Femur (tissue), 1 donor: ENCODE results near the gene NOP9.

Experiments used
- DNase-seq: peaks from one replicate; pipeline ENCODE4 v3.0.0-alpha.2; 2017

The NOP9 gene

DNA sequence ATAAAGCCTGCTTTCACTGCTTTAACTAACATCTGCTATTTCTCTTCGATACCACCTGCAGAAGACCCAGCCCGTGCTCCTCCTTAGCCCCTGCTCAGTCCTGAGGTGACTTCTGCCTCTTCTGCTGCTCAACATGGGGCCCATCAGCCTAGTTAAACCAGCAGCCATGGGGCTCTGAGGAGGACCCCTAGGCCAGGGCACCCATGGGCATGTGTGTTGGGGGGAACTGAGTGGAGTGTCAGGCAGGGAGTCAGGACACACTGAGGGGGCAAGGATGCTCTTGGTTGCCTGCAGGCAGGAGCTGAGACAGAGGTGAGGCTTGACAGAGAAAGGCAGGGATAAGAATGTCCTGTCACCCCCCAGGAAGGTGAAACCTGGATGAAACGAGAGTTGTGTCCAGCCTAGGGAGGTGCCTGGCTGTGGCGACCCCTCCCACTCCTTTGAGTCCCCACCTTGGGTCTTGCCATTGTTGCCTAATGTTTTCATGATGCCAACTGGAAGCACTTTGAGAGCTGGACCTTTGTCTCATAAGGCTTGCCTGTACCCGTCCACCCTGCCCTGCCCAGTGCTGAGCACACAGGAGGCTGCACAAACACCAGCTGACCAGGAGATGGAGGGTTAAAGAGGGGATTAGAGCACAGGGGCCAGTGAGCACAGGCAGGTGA is 15.7 kb upstream of the NOP9 start:
- no peak for DNase-seq

DNA sequence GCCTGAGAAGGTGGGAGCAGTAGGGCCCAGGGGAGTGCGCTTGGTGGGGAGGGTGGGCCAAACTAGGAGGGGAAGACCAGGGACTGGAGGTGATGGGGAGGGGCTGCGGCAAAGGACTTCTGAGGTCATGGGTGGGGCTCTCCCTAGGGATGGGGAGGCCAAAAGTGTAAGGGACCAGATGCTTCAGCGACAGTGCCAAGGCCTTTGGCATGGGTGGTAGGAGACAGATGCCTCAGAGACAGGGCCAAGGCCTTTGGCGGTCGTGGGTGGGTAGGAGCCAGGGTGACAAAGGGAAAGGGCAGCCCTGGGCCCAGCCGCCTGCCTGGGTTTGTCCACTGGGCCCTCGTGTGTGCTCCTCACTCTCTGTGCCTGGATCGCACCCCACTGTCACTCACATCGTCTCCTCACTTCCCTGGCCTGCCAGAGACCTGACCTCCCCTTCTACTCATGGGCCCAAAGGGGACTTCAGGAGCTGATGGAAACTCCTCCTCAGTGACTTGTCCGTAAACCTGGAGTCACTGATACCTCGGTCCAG is 15.1 kb upstream of the NOP9 start:
- DNase-seq: no peak

DNA sequence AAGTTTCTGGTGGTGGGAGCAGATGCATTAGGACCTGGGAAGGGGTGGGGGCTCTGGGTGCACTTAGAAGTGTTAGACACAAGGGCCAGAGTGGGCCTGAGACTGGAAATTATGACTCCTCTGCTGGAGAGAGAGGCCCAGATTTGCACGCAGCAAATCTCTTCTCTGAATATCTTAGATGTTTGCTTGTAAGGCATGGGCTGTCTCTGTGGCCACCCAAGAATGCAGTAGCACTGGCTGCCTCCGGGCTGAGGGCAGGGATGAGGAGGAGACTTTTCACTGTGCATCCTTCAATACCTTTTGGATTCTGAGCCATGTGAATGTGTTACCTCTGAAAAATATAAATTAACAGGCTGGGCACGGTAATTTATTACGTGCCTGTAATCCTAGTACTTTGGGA is 14.3 kb upstream of the NOP9 start:
- DNase-seq: no peak

DNA sequence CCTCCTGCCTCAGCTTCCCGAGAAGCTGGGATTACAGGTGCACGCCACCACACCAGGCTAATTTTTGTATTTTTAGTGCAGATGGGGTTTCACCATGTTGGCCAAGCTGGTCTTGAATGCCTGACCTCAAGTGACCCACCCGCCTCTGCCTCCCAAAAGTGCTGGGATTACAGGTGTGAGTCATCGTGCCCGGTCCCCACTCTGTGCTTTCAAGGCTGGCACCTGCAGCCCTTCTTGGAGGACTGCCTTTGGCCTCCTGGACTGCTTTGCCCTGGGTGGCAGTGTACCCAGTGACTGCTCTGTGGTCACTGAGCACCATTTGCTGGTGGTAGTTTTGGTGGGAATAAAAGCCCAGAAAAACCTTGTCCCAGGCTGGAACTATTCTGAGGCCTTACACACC is 12.7 kb upstream of the NOP9 start:
- DNase-seq: no peak

DNA sequence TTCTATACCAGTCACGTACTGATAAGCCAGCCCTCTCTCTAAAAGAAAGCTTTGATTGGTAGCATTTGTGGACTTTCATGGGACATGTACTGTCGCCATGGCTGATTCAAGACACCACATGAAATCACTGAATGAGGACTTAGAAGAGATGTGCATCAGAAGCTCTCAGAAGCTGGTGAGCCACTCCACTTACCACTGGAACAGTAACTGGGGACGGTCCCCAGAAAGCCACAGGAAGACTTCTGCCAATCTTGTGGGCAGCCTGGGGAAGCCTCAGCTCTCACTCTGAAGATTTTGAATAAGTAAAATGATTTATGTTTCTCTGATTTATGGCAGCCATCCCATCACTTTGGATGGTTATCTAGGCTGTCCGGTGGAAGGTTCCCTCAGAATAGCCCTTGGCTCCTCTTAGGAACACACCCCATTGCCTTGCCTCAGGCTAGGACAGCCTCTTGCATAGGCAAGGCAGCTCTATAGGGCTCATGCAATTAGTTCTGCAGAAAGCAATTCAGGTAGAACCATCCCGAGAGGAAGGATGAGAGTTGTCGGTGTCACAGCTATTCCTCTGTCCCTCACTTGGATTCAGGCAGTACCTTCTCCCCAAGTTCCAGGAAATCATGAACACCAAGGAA is 9.9 kb upstream of the NOP9 start:
- DNase-seq: no peak

DNA sequence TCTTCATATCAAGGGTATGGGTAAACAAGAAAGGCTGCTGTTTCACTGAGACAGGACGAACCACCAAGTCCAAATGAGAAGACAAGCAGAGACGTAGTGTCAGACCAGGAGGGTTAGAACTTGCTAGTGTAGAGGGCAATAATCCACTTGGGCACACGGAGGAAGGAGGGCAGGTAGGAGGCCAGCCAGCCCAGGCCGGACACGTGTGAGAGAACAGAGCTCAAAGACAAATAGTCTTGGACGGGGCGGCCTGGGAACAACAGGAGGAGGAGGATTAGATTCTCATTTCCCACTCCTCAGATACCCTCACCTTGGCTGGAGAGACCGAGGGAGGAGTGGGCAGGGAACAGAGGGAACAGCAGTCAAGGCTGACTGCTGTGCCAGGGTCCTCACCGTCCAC is 8.9 kb upstream of the NOP9 start:
- no peak for DNase-seq

DNA sequence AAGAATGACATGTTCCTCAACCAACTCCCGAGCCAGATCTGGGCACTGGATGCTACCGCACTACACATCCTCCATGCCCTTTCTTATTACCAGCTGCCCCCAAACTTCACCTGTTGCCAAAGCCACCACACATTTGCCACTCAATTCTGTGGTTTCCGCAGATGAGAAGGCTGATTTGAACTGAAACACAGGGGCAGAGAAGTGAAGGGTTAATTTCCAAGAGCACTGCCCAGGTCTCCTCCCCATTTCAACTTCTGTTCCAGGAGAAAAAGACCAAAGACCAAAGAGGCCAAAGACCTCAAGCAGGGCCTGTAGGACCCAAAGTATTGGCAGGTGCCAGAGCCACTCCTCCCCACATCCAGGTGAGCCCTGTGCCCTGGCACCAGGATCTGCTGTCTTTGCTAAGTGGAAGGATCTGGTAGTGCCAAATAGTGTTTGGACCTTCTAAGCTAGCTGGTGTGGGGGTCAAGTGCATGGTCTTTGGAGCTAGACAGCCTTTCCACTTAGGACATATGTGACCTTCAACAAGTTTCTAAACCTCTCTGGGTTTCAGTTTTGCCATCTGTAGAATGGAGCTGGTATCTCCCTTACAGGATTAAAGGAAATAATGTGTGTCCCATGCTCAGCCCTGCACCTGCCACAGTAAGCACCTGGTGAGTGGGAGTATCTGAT is 8.1 kb upstream of the NOP9 start:
- DNase-seq: no peak

DNA sequence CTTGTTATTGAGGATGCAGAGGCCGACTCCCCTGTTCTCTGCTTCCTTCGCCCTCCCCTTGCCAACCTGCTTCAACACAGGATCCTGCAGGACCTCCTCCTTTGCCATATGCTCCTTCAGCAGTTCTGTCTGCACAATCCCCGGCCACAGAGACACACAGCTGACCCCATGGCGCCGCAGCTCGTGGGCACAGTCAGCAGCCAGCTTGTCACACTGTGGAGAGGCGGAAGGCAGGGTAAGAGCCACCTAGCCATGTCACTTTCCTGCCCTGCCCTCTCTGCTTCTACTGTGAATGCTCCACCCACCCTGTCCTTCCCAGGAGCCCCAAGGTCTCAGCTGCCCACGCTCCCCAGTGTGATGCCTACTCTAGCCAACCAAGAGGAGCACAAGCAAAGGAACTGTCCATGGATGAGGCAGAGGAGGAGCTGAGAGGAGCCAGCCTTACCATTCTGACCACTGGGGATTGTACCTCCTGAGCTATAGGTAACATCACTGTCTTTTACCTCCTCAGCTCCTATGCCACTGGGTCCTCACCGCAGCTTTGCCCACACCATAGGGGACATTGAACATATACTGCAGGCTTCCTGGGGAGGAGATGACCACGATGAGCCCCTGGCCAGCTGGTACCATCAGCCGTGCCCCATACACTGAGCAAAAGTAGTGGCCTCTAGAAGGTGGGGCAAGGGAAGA is 7.4 kb upstream of the NOP9 start:
- no peak for DNase-seq

DNA sequence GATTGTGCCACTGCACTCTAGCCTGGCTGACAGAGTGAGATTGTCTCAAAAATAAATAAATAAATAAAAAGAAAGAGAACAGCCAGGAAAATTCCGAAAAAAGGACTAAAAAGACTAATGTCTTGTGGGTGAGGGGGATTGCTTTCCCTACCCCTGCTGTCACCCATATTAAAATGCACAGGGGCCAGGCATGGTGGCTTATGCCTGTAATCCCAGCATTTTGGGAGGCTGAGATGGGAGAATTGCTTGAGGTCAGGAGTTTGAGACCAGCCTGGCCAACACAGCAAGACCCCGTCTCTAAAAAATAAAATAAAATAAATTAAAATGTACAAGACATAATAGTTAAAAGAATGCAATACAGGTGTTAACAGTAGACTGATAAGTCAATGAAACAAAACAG is 6.1 kb upstream of the NOP9 start:
- DNase-seq: no peak

DNA sequence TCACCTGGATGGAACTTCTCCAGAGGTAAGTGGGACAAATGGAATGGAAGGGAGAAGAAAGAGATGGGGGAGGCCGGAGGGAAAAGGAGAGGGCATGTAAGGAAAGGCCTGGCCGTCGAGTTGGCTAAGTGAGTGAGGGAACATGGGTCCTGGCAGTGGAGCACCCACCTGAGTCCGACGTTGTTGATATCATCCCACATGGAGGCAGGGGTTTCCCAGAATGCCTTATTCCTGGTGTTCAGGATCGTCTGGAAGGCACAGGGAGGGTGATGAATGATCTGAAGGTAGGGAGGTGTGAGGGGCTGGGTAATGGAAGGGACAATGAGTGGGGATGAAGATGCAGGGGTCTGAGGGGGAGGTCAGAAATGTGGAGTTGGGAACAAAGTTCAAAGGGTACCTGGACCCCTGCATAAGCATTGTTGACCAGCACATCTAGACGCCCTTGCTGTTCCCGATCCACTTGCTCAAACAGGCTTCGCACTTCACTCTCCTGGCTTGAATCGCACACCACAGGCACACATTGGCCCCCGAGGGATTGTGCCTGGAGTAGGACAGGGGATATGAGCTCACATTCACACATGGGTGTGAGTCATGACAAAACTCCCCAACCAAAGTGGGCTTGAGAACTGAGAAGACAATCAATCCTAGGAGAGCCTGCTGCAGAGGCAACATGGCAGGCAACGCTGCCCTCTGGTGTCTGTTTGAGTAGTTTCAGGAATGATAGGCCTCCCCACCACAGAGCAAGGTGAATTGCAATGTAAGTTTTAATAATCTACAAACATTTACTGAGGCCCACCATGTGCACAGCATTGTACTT is 3.1 kb upstream of the NOP9 start:
- peak; percentile 76 for DNase-seq

DNA sequence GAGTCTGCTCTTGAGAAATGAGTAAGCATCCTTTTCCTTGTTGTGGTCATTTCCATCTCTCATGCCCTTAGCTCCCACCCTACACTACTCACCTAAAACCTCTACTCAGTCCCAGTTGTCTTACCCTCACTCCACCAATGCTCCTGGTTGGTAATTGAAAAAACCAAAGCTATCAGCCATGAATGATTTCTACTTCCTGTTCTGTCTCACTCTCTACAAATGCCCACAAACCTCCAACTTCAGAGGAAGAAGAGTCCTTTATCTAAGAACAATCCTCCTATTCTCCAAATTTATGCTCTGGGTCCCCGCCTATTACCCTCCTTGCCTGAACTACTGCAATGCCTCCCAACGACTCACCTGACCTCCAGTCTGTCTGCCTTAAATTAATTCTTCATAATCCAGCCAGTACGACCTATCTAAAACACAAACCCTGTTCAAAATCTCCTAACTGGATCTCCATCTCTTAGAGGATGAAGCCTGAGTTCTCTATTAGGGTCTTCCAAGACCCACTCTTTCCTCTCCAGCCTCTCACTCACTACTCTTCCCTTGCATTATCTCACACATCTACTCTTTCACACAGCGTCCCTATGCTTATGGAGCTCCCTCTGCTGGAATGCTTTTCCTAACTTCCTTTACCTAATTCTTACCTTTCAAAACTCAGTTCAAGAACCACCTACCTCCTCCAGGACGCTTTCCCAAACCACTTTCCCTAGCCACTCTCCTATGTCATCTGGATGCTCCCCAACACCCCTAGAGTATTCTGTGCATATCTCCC is 2.3 kb upstream of the NOP9 start:
- no peak for DNase-seq

DNA sequence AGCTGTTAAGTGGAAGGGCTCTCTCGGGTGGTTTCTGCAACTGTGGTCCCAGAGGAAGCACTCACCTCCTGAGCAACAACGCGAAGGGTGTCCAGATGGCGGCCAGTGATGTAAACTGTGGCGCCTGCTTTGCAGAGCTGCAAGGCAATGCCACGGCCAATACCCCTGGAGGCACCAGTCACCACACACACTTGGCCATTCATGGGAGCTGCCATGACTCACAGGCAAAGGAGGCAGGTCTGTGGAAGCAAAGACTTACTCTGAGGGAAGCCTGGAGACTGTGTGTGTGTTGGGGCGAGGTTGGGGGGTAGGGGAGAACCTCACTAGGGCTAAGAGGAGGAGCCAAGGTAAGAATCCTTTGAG is 777 bp upstream of the NOP9 start:
- DNase-seq: no peak

DNA sequence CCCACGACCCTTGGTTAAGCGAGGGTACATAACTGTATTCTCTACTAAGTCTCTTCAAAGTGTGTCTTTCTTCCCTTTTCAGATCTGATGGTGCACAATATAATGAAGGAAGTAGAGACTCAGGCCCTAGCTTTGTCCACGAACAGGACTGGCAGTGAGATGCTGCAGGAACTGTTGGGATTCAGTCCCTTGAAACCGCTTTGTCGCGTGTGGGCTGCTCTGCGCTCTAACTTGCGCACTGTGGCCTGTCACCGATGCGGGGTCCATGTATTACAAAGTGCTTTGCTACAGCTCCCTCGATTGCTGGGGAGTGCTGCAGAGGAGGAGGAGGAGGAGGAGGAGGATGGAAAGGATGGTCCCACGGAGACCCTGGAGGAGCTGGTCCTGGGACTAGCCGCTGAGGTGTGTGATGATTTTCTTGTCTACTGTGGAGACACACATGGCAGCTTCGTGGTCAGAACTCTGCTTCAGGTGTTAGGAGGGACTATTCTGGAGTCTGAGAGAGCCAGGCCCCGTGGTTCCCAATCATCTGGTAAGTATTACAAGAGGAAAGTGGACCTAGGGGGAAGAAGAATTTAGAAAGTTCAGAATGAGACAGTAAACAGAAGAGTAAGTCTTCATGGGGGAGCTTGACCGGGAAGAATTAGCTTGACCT is 803 bp downstream of the NOP9 start:
- DNase-seq: no peak

DNA sequence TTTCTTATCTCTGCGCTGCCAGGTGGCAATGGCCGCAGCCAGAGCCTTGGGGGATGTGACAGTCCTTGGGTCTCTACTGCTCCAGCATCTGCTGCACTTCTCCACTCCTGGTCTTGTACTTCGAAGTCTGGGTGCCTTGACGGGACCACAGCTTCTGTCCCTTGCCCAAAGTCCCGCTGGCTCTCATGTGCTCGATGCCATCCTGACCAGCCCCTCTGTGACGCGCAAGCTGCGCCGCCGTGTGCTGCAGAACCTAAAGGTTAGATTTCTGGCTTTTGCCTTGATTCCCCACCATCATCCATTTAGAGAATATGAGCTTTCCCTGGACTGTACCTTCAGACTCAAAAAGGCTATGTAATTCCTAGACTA is 4.4 kb downstream of the NOP9 start:
- DNase-seq: no peak

DNA sequence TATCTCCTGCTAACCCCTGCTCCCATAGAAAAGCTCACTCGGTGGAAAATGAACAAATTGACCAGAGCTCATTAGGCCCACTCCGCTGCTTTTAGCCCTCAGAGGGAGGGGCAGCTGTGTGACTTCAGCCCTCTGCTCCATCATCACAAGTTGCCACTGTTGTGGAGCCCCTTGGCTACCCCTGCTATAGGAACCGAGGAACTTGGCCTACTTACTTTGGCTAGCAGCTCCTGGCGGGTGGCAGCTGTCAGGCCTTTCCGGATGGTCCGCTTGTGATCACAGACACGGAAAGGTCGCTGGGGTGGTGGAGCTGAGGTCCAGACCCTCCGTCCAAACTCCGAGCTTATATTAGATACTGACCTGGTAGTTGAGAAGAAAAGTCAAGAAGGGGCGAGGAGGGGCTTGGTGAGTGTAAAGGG is 7.5 kb downstream of the NOP9 start:
- DNase-seq: no peak

DNA sequence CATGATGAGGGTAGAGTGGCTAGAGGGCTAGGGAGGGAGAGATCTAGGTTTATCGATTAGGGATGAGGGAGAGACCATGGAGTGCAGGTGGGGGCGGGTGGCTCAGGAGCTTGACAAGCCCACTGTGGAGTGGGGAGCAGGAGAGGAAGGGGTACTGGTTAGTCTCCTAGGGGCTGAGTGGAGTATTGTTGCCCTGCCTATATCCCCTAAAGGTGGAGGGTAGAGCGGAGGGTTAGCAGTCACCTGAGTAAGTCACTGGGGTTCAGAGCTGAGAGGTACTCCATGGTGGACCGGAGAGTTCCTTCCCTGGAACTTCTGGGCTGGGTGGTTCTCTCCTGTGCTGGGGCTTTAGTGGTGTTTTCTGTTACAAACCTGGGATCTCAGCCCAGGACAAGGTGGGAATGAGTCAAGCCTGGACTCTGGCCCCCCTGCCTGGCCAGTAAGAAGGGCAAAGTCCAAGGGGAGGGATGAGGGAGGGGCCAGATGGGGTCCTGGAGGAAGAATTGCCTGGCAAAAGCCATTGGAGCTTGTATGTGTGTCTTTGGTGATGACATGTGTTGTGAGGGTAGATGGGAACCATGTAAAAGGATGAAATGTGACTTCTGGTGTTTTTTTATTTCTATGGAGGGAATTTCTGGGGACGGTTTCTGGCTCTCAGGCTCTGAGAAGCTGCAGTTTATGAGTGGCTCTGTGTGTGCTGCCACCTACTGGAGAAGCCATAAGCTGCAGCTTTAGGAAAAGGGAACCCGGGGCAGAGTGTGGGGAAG is 8.1 kb downstream of the NOP9 start, which contains the start of gene CIDEB:
Gene CIDEB, minus strand, starts transcription at position 403 of the 767 bp plus-strand sequence. Its CDS starts 119 bp downstream, at position 284.
- peak; percentile 62 for DNase-seq

DNA sequence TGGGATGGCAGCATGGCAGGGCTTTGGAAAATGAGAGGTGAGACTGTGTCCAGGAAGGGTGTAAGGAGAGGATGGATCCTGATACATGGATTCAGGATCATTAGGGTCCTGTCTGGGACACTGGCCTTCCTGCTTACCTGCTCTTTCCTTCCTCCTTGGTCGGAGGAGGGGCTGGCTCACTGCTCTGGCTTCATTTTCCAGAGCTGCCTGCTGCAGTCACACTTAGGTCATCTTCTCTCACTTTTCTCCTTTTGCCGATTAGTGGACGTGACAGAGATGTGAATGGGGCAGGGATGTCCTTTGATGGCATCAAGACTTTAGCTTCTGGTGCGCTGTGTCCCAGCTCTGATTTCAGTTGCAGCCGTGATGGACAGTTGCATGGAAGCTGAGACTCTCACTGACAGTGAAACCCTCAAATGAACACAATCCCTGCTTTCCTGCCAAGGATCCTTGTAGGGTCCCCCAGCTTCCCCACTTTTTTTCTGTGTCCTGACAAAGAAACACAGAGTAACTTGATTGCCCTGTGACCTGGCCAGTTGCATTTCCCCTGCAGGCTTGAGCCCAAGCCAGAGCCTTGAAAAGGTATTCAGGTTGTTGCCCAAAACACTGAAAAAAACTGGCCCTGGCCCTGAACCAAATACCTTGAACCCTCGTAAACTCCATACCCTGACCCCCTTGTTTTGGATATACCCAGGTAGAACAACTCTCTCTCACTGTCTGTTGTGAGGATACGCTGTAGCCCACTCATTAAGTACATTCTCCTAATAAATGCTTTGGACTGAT is 8.9 kb downstream of the NOP9 start:
- no peak for DNase-seq

DNA sequence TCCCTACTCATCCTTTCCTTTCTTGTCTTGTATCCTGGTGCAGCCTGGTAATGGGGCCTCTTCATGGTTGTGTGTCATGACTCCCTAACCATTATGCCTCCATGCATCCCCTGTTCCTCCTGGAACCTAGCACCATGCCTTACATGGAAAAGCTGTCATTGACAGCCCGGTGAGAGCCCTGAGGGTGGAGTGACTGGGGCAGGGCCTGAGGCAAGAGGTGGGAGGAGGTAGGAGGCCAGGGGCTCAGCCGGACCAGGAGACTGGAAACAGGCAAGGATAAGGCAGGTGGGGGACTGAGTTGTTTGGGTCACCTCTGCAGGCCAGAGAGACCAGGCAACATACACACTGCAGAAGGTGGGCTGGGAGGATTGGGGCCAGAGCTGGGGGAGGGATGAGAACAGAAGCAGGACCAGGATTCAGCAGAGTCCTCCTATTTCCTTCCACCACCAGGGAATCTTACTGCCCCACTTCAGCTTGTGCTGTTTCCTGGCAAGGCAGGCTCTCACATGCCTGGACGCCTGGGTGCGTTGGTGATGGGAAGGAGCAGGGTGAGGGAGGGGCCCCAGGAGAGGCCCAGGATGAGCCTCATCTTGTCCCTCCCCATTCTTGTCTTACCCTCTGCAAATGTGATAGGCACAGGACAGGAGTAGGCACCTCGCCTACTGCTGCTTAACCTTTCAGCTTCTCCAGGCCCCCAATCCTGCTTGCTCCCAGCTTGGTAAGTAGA is 10.1 kb downstream of the NOP9 start, which contains the start of gene LTB4R2:
Gene LTB4R2, plus strand, starts transcription at position 603 of the 727 bp plus-strand sequence. CDS start 525 bp downstream, outside the sequence.
- DNase-seq: no peak

DNA sequence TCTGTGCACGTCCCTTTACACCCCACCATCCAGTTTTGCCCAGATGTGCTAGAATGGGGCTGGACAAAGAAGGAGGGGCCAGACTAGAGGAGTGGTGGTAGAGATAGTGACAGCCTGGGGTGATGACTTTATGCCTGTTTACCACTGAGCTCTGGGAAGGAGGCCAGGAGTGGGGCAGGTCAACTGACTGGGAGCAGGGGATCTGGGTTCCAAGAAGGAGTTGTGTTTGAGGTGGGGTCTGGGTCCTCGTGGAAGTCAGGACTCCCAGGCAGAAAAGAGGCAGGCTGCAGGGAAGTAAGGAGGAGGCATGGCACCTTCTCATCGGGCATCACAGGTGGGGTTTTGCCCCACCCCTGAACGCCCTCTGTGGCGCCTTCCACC is 10.6 kb downstream of the NOP9 start:
- DNase-seq: peak; percentile 57
